AG04450 (cell line): ENCODE data around the gene MET. TPM values are rescaled to one million over a fixed set of nuclear protein-coding genes. Genes with fewer than 3 reads are reported as not detected.

Source experiments
- CTCF ChIA-PET: fragments of 300-600, 350-600 bp; formaldehyde crosslinking; extraction: SDS; loops from one replicate; lab custom pipeline; 2022; ENCODE audit warnings: antibody characterized with exemption, inconsistent platforms; lab: Charles Lee
- POLR2A ChIA-PET: fragments of 350-600 bp; formaldehyde crosslinking; extraction: SDS; loops from one replicate; lab custom pipeline; 2021; ENCODE audit warnings: antibody characterized with exemption, inconsistent platforms; lab: Yijun Ruan, JAX
- DNase-seq: peaks from one replicate; pipeline ENCODE4 v3.0.0-alpha.2; 2011; ENCODE audit warnings: low read depth, low spot score
- H3K27ac ChIP-seq: one replicate; pipeline ENCODE4 v1.5.1; 2012; ENCODE audit warnings: low read depth, low read length, control low read depth
- H3K27me3 ChIP-seq: one replicate; pipeline ENCODE4 v1.6.0; 2012; ENCODE audit warnings: low read length; ENCODE audit not compliant: control insufficient read depth, insufficient read depth
- H3K4me3 ChIP-seq: 2 replicates; pipeline ENCODE4 v1.5.1; 2011; ENCODE audit warnings: mild to moderate bottlenecking, low read depth, low read length, control low read depth
- H3K9me3 ChIP-seq: 2 replicates; pipeline ENCODE4 v1.5.1; 2012; ENCODE audit warnings: low read length; ENCODE audit not compliant: control insufficient read depth, insufficient read depth
- CTCF ChIP-seq: IDR thresholded peaks from 2 replicates; pipeline ENCODE4 v1.5.1; 2011; ENCODE audit warnings: low read depth, low read length, control low read depth, inconsistent platforms
- polyA plus RNA-seq: library from polyadenylated mRNA; depleted of rRNA; stranded (reverse); fragments of >200 nt; gene quantifications from 2 replicates; pipeline ENCODE4 v1.2.3, GENCODE V29; 2011

MET gene
- polyA plus RNA-seq, 1 experiment, result 20.8 TPM

- ChIA-PET POLR2A (no interaction called here), CTCF (no interaction called here)
- H3K9me3 ChIP-seq, result no peaks in the 10 kb centered on the region
- no peak for TF ChIP-seq CTCF
- H3K4me3 ChIP-seq, result no peak overlapping the region
- H3K27me3 ChIP-seq, result no peaks in the 10 kb centered on the region
- DNase-seq, result no peak
- no peak overlapping the region for H3K27ac ChIP-seq
These were observed 124.5 kb downstream of the MET start for GRCh38 chr7:116796471-116796870.

- ChIA-PET CTCF (no interaction called here), POLR2A (no interaction called here)
- Histone ChIP-seq H3K27ac (no peak overlapping the region), H3K27me3 (no peaks in the 10 kb centered on the region), H3K4me3 (no peak overlapping the region), H3K9me3 (no peaks in the 10 kb centered on the region)
- no peak for TF ChIP-seq CTCF
- DNase-seq, result no peak
These were observed 125.6 kb downstream of the MET start for GRCh38 chr7:116797612-116798011.

- ChIA-PET CTCF (no interaction called here), POLR2A (no interaction called here)
- Histone ChIP-seq H3K4me3 (no peak overlapping the region), H3K27ac (no peak overlapping the region), H3K9me3 (no peaks in the 10 kb centered on the region), H3K27me3 (no peaks in the 10 kb centered on the region)
- TF ChIP-seq CTCF, result no peak
- DNase-seq, result no peak
These were observed 126.2 kb downstream of the MET start for GRCh38 chr7:116798232-116798631.

GRCh38 chr7:116799916-116800315 is 127.9 kb downstream of the MET start:
- Histone ChIP-seq H3K4me3 (no peak overlapping the region), H3K9me3 (no peaks in the 10 kb centered on the region), H3K27ac (no peak overlapping the region), H3K27me3 (no peaks in the 10 kb centered on the region)
- DNase-seq, result no peak
- POLR2A ChIA-PET, result no interaction called here
- TF ChIP-seq CTCF, result no peak
- CTCF ChIA-PET, result interaction anchor here (0.6 kb wide), 1 partner anchor 542 kb away, joined by 3 read pairs; no protein-coding TSS in a partner anchor

- POLR2A ChIA-PET, result no interaction called here
- CTCF ChIA-PET, result interaction anchor here (0.6 kb wide), 1 partner anchor 542 kb away, joined by 3 read pairs; no protein-coding TSS in a partner anchor
- no peak overlapping the region for H3K27ac ChIP-seq
These were observed 128.6 kb downstream of the MET start for GRCh38 chr7:116800594-116800993.

More at GRCh38 chr7:116800594-116800993, 128.6 kb downstream of the MET start:
- Histone ChIP-seq H3K4me3 (no peak overlapping the region), H3K9me3 (no peaks in the 10 kb centered on the region), H3K27me3 (no peaks in the 10 kb centered on the region)
- TF ChIP-seq CTCF, result no peak
- no peak for DNase-seq
